Body of pancreas (tissue), 4 donors: ENCODE data around the gene CORIN. TPM values are rescaled to one million over a fixed set of nuclear protein-coding genes. Genes with fewer than 3 reads are reported as not detected.
A peak's percentile ranks its signal among the peaks of the same experiment; 100 is the strongest.

ENCODE experiments used
- ATAC-seq: fragments of 150-250 bp; one replicate; pipeline ENCODE4 v1.9.1; 2016
- DNase-seq, 4 donors: peaks; one replicate each; pipeline ENCODE4 v3.0.0-alpha.2; 2019
- H3K27ac ChIP-seq, 4 donors: fragments of 200-600 bp; sonication (generic); 1 replicate in 3 of 4; 2 replicates in 1 of 4; pipeline versions ENCODE4 v1.5.1 to v1.6.1; 2016 to 2019; ENCODE audit warnings: mild to moderate bottlenecking in 1 of 4, mixed read lengths in 1 of 4, moderate library complexity in 1 of 4
- H3K27me3 ChIP-seq, 2 donors: fragments of 200-600 bp; sonication (generic); one replicate each; pipeline ENCODE4 v1.6.0; 2016; ENCODE audit warnings: mild to moderate bottlenecking in 1 of 2
- H3K36me3 ChIP-seq, 2 donors: fragments of 200-600 bp; sonication (generic); replicated peaks in 1 of 2; 2 replicates each; pipeline ENCODE4 v1.5.1; 2016; ENCODE audit warnings: low read depth in 2 of 2; ENCODE audit not compliant: insufficient read depth in 1 of 2
- H3K4me1 ChIP-seq: fragments of 200-600 bp; sonication (generic); one replicate; pipeline ENCODE4 v1.6.0; 2016
- H3K4me3 ChIP-seq, 2 donors: fragments of 200-600 bp; sonication (generic); 1 replicate in 1 of 2; 2 replicates in 1 of 2; pipeline ENCODE4 v1.5.1; 2016 to 2019
- H3K9me3 ChIP-seq, 3 donors: fragments of 200-600 bp; sonication (generic); 1 replicate in 2 of 3; 2 replicates in 1 of 3; pipeline ENCODE4 v1.5.1; 2016
- CTCF ChIP-seq, 7 experiments: fragments of 450-650 bp in 4 of 7; fragments of 200-600 bp in 3 of 7; sonication (generic) in 3 of 7; IDR thresholded peaks; one replicate each; pipeline ENCODE4 v1.5.1; 2016 to 2019; ENCODE audit warnings: antibody characterized with exemption in 7 of 7
- POLR2A ChIP-seq, 3 donors: fragments of 450-650 bp; IDR thresholded peaks; one replicate each; pipeline ENCODE4 v1.6.1; 2016; ENCODE audit warnings: antibody characterized with exemption in 3 of 3, mild to moderate bottlenecking in 2 of 3
- WGBS, 2 donors: methylation state at CpG; one replicate each; pipeline ENCODE4 v1.1.5; 2017; 5-methylcytosine and 5-hydroxymethylcytosine counted together
- intact Hi-C: fragments of 100-400 bp; cut with DNase I; formaldehyde crosslinking; loops from one replicate; pipeline ENCODE4 v1.15.1; 2023
- total RNA-seq, 2 donors: library from RNA; depleted of rRNA; stranded (reverse); fragments of >200 nt; gene quantifications; one replicate each; pipeline ENCODE4 v1.1.0, GENCODE V29; 2016

The CORIN gene
- total RNA-seq, 2 donors from 2014 or later: 0.33 to 1.3 TPM

- Histone ChIP-seq H3K27me3 (no peaks in the 10 kb centered on the region), H3K9me3 (no peaks in the 10 kb centered on the region), H3K27ac (no peak overlapping the region), H3K4me1 (no peaks in the 10 kb centered on the region), H3K36me3 (no peaks in the 10 kb centered on the region), H3K4me3 (no peak overlapping the region)
- DNase-seq: no peak
- ATAC-seq: no peak
- 76 to 82% methylated on average over 8 of the region's 8 CpGs for WGBS, 2 donors
- intact Hi-C loops: no loop called here
- TF ChIP-seq POLR2A (IDR thresholded peaks at IDR 0.05) (no peak), CTCF (IDR thresholded peaks at IDR 0.05) (no peak)
Measured at GRCh38 chr4:47664051-47664826, 173.6 kb downstream of the CORIN start.

GRCh38 chr4:47662975-47663374 lies 174.9 kb downstream of the CORIN start:
- no peaks in the 10 kb centered on the region for H3K27me3 ChIP-seq
- no peaks in the 10 kb centered on the region for H3K4me1 ChIP-seq
- no peak overlapping the region for H3K27ac ChIP-seq
- intact Hi-C loops: no loop called here
- DNase-seq: peak in 2 of 4 donors; percentile 11 to 39
- no peaks in the 10 kb centered on the region for H3K9me3 ChIP-seq
- no peak overlapping the region for H3K4me3 ChIP-seq
- no peak for ATAC-seq
- 78 to 81% methylated on average over 3 of the region's 3 CpGs for WGBS, 2 donors
- H3K36me3 ChIP-seq: no peaks in the 10 kb centered on the region
- TF ChIP-seq POLR2A (IDR thresholded peaks at IDR 0.05) (no peak), CTCF (IDR thresholded peaks at IDR 0.05) (peak in 2 of 7 experiments; percentile 11)

- Histone ChIP-seq H3K27ac (no peak overlapping the region), H3K36me3 (no peaks in the 10 kb centered on the region), H3K4me1 (no peaks in the 10 kb centered on the region), H3K4me3 (no peak overlapping the region), H3K27me3 (no peaks in the 10 kb centered on the region), H3K9me3 (no peaks in the 10 kb centered on the region)
- no peak for ATAC-seq
- intact Hi-C loops: no loop called here
- TF ChIP-seq CTCF (IDR thresholded peaks at IDR 0.05) (no peak), POLR2A (IDR thresholded peaks at IDR 0.05) (no peak)
- no peak for DNase-seq
- WGBS, 2 donors: 71 to 77% methylated on average over 1 of the region's 1 CpG
Measured at GRCh38 chr4:47661741-47662140, 176.1 kb downstream of the CORIN start.

- Histone ChIP-seq H3K4me1 (no peaks in the 10 kb centered on the region), H3K4me3 (no peak overlapping the region), H3K36me3 (no peaks in the 10 kb centered on the region), H3K27me3 (no peaks in the 10 kb centered on the region), H3K9me3 (no peaks in the 10 kb centered on the region), H3K27ac (no peak overlapping the region)
- DNase-seq (no peak), ATAC-seq (no peak)
- TF ChIP-seq CTCF (IDR thresholded peaks at IDR 0.05) (no peak), POLR2A (IDR thresholded peaks at IDR 0.05) (no peak)
- 78 to 93% methylated on average over 1 of the region's 1 CpG for WGBS, 2 donors
- intact Hi-C loops: no loop called here
Measured at GRCh38 chr4:47659342-47659741, 178.5 kb downstream of the CORIN start.
